AG08395 (cell line): ENCODE measurements around the gene FRAS1.
"Not testable (repeated sequence)": the region's sequence is repeated elsewhere in the genome, so short reads cannot be mapped to it uniquely, and the experiment has no call there.

Experiments used
- DNase-seq: peaks from one replicate; pipeline ENCODE4 v3.0.0; 2012; ENCODE audit warnings: mixed read lengths, low spot score

The FRAS1 gene

GRCh38 chr4:78057135-78057599 is at the start of gene FRAS1:
FRAS1 (plus strand) TSS chr4:78057323; CDS start chr4:78058010, 687 bp downstream.
- peak; percentile 26 for DNase-seq

- not testable (repeated sequence) for DNase-seq
Measured at GRCh38 chr4:78011003-78011402, 46.1 kb upstream of the FRAS1 start.

GRCh38 chr4:78014889-78015886 is 41.9 kb upstream of the FRAS1 start:
- no peak for DNase-seq

- DNase-seq, result no peak
Measured at GRCh38 chr4:78018271-78019049, 38.7 kb upstream of the FRAS1 start.

- DNase-seq, result no peak
Measured at GRCh38 chr4:78019414-78019813, 37.7 kb upstream of the FRAS1 start.

GRCh38 chr4:78020677-78021076 is 36.4 kb upstream of the FRAS1 start:
- DNase-seq, result no peak

GRCh38 chr4:78022517-78022916 is 34.6 kb upstream of the FRAS1 start:
- DNase-seq, result no peak

GRCh38 chr4:78024085-78024484 is 33.0 kb upstream of the FRAS1 start:
- DNase-seq, result peak; percentile 7

GRCh38 chr4:78024576-78025091 is 32.5 kb upstream of the FRAS1 start:
- no peak for DNase-seq

GRCh38 chr4:78031417-78031950 is 25.6 kb upstream of the FRAS1 start:
- no peak for DNase-seq

- DNase-seq, result no peak
Measured at GRCh38 chr4:78032446-78032845, 24.7 kb upstream of the FRAS1 start.

- DNase-seq, result no peak
Measured at GRCh38 chr4:78032929-78033328, 24.2 kb upstream of the FRAS1 start.

- no peak for DNase-seq
Measured at GRCh38 chr4:78033861-78034260, 23.3 kb upstream of the FRAS1 start.

GRCh38 chr4:78038704-78039103 is 18.4 kb upstream of the FRAS1 start:
- DNase-seq, result no peak

GRCh38 chr4:78039678-78040077 is 17.4 kb upstream of the FRAS1 start:
- no peak for DNase-seq

- no peak for DNase-seq
Measured at GRCh38 chr4:78040431-78040830, 16.7 kb upstream of the FRAS1 start.

GRCh38 chr4:78047366-78047765 is 9.8 kb upstream of the FRAS1 start:
- DNase-seq, result no peak

- peak; percentile 65 for DNase-seq
Measured at GRCh38 chr4:78056265-78057129, 626 bp upstream of the FRAS1 start.

- peak; percentile 33 for DNase-seq
Measured at GRCh38 chr4:78057600-78058550, 752 bp downstream of the FRAS1 start.
